HG03175 (cell line): ENCODE data around the gene CD38.
"Not testable (repeated sequence)": the region's sequence is repeated elsewhere in the genome, so short reads cannot be mapped to it uniquely, and the experiment has no call there.

Experiments used
- ATAC-seq: cut with Tn5 transposase; IDR thresholded peaks from one replicate; pipeline ENCODE4 v1.9.1; 2021; ENCODE audit warnings: mild to moderate bottlenecking, moderate library complexity; ENCODE audit not compliant: unreplicated experiment

CD38 gene

GRCh38 chr4:15778289-15779241 lies at the start of gene CD38:
Gene CD38 (plus strand): TSS chr4:15778328. CDS start chr4:15778415, 87 bp downstream.
- peak; percentile 68 for ATAC-seq

DNA sequence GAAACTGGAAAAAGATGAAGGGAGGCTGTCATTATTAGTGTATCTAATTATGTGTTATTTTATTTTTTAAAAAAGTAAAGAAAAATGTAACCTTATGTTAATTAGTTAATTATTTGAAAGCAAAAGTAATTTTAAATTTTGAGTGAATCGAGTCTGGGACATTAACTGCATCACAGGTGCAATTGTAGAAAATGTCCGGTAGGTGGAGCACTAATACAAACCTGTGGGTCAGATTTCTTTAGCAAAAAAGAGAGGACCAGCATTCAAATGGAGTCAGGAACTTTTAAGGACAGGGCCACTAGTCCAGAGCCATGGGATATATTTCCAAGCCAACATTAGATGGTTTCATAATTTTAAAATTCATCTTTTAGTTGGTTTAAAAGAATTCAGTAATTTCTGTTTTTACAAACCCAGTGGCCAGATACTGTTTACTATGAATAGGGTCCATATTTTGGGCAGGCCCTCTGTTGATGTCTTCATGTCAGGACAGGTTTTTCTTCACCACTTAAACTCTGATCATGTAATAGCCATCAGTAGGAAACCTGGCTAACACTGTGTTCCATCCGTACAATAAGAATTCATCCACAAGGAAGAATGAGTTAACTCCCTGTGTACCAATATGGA lies 48.1 kb upstream of the CD38 start:
- ATAC-seq: peak; percentile 70

DNA sequence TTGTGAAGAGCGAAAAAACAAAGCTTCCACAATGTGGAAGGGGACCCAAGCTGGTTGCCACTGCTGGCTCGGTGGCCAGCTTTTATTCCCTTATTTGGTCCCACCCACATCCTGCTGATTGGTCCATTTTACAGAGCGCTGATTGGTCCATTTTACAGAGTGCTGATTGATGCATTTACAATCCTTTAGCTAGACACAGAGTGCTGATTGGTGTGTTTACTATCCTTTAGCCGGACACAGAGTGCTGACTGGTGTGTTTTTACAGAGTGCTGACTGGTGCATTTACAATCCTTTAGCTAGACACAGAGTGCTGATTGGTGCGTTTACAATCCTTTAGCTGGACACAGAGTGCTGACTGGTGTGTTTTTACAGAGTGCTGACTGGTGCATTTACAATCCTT lies 45.1 kb upstream of the CD38 start:
- not testable (repeated sequence) for ATAC-seq

DNA sequence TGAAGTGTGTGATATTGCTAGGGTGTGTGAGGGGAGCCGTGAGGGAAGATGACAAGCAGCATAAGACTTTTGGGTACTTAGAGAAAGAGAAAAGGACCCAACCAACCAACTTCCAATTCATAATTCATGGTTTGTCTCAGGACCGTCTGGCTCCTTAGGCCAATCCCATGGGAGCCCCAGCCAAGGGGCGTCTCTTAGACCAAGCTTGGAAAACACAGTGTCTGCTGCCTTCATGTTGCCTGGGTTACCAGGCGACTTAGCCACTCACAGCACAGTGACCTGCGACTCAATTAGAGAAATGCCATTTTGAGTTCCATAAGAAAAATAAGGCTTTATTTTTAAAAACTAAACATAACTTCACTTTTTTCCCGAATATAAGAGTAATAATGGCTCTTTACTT lies 42.6 kb upstream of the CD38 start:
- no peak for ATAC-seq

DNA sequence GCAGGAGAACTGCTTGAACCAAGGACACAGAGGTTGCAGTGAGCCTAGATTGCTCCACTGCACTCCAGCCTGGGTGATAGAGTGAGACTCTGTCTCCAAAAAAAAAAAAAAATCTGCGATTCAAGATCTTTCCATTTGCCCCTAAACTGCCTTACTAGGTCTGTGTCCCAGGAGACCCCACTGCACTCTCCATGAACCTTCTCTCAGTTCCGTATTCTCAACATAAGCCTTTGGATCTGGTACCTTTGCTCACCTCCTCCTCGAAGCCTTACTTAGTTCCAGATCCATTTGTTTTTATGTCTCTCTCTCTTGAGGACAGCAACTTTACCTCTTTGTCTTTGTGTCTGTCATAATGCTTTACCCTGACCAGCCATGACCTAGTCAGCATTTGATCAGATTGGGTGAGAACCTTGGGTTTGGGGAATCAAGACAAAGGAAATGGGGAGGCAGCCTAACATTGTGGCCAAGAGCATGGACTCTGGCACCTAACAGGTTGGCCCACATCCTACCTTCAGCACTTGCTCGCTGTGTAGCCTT lies 41.5 kb upstream of the CD38 start:
- ATAC-seq: no peak

GRCh38 chr4:15737255-15737654 lies 40.9 kb upstream of the CD38 start:
- no peak for ATAC-seq

DNA sequence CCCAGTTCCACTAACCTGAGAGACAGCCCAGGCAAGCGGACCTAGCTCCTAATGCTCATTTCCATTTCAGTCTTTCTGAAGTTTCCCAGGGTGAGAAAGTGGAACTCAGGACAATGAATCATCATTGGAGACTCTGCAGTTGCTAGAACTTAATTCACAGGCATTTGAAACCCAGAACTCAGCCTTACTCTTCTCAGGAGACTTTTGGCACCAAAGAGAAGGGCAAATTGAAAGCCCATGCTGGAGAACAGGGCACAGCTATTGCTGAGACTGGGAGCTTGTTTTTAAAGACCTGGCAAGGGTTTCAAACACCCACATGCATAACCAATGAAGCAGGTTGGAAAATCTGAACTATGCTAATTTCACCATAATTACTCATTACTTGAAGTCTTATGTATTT lies 39.3 kb upstream of the CD38 start:
- ATAC-seq: no peak

DNA sequence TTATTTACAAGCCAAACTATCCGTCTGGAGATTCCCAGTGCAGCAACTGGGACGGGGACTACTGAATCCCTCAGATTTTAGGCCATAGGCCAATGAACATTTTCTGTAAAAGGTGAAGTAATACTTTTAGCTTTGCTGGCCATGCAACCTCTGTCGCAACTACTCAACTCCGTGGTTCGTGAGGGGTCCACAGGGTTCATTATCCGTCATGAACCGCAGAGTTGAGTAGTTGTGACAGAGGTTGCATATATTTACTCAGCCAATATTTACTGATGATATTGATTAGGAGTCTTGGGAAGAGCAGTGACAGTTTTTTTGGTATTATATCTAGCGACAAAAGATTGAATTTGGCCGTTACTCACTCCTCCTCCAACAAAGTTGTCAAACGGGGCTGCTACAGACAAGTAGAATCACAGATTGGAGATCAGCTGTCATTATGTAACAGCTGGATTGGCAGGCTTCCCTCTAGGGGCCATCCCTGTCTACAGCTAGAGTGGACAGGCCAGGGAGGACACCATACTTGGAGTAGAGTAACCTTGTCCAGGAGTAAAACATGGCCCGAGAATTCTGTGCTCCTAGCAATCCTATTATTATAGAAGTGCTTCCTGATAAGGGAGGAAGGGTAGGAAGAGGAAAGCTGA lies 37.2 kb upstream of the CD38 start:
- no peak for ATAC-seq

DNA sequence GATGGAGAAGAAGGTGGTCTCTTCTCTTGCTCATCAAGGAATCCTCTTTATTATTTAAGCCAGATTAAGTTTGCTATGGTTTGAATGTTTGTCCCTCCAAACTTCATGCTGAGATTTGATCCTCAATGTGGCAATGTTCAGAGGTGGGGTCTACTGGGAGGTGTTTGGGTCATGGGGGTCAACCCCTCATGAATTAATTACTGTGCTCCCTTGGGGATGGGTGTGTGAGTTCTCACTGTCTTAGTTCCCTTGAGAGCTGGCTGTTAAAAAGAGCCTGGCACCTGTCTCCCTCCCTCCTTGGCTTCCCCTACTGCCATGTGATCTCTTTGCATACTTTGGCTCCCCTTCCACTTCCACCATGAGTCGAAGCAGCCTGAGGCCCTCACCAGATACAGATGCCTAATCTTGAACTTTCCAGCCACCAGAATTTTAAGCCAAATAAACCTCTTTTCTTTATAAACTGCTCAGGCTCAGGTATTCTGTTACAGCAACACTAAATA lies 36.0 kb upstream of the CD38 start:
- no peak for ATAC-seq

DNA sequence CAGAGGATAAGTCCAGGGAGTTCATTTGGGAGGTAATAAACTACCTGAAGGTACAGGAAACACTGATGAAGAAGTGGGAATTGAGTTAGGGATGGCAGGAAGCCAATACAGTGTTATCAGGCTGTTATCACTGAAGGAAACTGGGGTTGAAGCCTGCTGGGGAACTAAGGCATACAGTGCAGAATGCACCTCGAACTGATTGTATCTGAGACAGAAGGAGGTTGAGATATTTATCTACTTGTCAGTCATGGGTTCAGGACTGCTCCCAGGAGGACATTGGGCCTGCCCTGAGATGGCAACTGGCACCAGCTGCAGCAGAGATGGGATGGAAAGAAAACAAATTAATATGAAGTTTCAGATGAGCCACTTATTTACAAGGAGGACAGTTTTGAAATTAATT lies 35.5 kb upstream of the CD38 start:
- ATAC-seq: no peak

- no peak for ATAC-seq
Observed at GRCh38 chr4:15744016-15744545, 34.0 kb upstream of the CD38 start.

DNA sequence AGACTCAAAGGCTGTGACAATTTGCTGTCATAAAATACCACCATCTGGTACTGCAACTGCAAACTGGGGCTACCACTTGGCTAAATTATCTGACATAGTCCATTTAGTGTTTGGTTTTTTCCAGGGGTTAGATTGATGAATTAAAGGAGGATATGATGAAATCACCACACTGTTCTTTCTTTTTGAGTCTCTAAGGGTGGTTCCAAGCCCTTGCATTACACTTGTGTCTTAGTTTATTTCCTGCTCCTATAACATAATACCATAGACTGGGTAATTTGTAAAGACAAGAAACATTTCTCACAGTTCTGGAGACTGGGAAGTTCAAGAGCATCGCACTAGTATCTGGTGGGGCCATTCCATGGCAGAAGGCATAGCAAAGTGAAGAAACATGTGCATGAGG lies 32.0 kb upstream of the CD38 start:
- ATAC-seq: no peak

DNA sequence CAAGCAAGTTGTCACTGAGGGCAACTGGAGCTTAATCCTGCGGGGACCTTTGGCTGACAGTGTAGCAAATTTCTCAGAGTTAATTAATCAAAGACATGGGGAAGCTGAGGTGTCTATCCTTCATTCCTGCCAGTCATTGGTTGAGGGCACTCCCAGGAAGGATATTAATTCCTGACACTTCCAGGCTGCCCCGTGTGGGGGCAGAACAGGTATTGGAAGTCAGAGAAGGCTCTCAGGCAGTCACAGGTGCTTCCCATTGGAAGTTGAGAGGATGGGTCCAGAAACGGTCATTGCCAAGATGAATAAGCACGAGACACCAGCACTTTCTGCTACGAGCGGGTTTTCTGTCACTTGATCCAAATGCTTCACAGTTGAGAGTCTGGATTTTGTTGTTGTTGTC lies 29.1 kb upstream of the CD38 start:
- no peak for ATAC-seq

GRCh38 chr4:15751153-15751552 lies 27.0 kb upstream of the CD38 start:
- ATAC-seq: no peak

GRCh38 chr4:15753081-15753480 lies 25.0 kb upstream of the CD38 start:
- no peak for ATAC-seq

DNA sequence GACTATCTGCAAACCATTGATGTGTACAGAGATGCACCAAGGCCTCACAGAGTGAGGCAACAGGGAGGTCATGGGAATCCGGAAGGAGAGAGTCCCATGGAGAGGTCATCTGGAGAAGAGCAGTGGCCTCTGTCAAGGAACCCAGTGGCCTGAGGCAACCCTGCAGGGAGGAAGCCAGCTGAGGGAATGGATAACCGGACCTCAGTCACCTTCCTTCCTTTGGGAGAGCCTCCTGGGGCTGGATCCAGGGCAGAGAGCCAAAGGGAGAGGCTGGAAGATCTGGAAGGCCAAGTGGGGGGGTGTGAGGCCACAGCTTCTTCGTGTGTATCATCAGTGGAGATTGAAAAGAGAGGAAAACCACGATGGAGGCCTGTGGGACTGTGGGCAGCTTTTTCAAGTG lies 24.3 kb upstream of the CD38 start:
- ATAC-seq: no peak

DNA sequence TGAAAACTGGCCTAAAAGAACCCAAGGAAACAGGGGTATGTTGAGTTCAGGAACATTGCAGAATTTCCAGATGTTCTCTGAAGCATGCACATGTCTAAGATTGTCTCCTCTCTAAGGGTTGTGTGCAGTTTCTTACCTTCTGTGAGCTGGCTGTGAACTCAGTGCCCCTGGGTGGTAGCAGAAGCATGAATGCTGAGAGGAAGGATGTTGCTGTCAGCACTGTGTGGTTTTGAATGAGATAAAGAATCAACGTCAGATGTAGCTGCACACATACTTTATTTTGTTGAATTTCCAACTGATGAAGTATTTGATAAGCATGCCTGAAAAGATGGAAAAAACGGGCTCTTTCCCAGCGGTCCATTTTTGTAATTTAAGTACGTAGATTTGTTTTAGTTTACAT lies 23.8 kb upstream of the CD38 start:
- no peak for ATAC-seq

DNA sequence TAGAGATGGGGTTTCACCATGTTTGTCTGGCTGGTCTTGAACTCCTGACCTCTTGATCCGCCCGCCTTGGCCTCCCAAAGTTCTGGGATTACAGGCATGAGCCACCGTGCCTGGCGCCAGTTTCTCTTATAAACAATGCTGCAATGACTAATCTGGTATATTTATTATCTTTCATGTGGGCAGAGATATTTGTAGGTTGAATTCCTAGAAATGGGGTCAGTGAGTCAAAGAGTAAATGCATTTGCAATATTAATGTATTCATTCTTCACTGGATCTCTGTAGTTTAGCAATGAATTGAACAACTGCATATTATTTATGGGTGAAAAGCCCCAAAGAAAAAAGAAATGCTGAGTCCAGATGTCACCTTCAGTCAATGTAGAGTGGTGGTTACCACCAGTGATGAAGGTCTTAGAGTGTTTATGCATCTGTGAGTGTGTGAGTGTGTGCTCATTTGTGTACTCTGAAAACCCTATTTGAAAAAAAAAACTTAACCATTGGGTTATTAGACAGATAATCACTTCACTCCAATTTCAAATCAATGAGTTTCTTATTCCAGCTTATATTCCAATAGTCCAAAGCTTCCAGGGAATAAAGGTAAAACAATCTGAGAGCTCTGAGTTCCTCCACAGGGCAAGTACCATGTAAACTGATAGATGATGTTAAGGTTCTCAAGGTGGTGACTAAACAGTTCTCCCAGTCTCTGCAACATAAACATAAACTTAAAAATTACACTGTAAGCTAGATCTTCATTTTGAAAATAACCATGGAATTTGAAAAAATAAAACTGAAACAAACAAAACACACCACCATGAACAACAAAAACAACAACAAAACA lies 22.6 kb upstream of the CD38 start:
- ATAC-seq: no peak

DNA sequence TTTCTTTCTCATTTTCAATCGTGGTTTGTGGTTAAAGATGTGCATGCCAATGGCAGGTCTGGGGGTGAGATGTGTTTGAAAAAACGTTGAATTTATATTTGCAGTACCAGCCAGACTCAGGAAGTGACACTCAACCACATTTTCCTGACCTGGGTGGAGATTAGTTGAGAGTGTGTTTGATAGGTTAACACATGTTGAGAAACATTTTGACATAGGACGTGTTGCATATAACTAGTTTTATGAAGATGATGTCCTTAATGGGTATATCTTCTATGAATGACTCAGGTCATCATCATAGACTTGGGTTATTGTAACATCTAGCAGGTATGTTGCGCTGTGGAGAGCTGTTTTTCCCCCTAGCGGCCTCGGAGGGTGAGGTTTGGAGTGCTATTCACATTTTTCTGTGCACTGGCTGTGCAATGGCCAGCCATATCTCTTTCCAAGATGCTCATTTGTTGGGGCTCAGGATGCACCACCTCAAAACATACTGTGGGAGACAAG lies 21.7 kb upstream of the CD38 start:
- peak; percentile 88 for ATAC-seq

- ATAC-seq: no peak
Observed at GRCh38 chr4:15757054-15757453, 21.1 kb upstream of the CD38 start.
